DOHH2 (cell line): ENCODE measurements around the gene CYP4F11.

Source experiments
- EZH2phosphoT487 ChIP-seq: fragments of 200-600 bp; sonication (generic); IDR thresholded peaks from 2 replicates; pipeline ENCODE4 v1.6.1; 2017; ENCODE audit warnings: borderline replicate concordance, mild to moderate bottlenecking, antibody characterized with exemption, low read length, moderate library complexity, mixed read lengths
- TF ChIP-seq, protein P1 (sequence below): fragments of 200-600 bp; sonication (generic); IDR thresholded peaks from one replicate; pipeline ENCODE4 v1.5.1; 2014; ENCODE audit warnings: antibody characterized with exemption, mild to moderate bottlenecking, low read depth, low read length; ENCODE audit not compliant: poor library complexity, severe bottlenecking

- TF ChIP-seq, protein P1, sequence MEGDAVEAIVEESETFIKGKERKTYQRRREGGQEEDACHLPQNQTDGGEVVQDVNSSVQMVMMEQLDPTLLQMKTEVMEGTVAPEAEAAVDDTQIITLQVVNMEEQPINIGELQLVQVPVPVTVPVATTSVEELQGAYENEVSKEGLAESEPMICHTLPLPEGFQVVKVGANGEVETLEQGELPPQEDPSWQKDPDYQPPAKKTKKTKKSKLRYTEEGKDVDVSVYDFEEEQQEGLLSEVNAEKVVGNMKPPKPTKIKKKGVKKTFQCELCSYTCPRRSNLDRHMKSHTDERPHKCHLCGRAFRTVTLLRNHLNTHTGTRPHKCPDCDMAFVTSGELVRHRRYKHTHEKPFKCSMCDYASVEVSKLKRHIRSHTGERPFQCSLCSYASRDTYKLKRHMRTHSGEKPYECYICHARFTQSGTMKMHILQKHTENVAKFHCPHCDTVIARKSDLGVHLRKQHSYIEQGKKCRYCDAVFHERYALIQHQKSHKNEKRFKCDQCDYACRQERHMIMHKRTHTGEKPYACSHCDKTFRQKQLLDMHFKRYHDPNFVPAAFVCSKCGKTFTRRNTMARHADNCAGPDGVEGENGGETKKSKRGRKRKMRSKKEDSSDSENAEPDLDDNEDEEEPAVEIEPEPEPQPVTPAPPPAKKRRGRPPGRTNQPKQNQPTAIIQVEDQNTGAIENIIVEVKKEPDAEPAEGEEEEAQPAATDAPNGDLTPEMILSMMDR = no peak
- TF ChIP-seq EZH2phosphoT487 = no peak
These were observed 64.5 kb downstream of the CYP4F11 start for GRCh38 chr19:15869873-15870272.
